Measurements from ENCODE around the gene AKR1C1.
"Not testable (repeated sequence)": the region's sequence is repeated elsewhere in the genome, so short reads cannot be mapped to it uniquely, and the experiment has no call there.

Gene AKR1C1

DNA sequence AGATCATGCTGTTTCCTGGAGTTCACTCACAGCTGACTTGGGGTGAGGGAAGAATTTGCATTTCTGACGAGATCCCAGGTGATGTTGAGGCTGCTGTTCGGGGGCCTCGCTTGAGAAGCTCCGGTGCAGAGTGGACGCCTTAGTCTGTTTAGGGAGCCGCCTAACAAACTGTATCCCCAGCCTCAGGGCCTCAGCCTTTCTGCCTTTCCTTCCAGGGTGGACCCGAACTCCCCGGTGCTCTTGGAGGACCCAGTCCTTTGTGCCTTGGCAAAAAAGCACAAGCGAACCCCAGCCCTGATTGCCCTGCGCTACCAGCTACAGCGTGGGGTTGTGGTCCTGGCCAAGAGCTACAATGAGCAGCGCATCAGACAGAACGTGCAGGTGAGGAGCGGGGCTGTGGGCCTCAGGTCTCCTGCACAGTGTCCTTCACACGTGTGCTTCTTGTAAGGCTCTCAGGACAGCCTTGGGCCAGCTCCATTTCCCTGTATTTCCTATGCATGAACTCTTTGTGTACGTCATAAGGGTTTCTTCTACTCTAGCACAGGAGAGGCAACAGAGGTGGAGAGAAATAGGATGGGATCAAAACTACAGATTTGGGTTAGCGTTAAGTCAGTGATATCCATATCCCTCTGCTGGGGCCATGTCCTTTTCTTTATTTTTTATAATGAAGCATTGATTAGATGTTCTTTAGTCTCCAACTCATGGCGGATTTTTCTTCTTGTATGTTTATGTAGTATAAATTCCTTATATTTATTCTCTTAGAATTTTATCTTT is 9.3 kb downstream of the AKR1C1 start:
- H3K23ac ChIP-seq (ENCODE audit: low read depth, low read length, poor library complexity); H3K4me2 ChIP-seq (ENCODE audit: insufficient read depth, low read length, poor library complexity, severe bottlenecking); DNase-seq (ENCODE audit: low spot score); H3K9me3 ChIP-seq (replicated peaks in 1 of 2; ENCODE audit: control insufficient read depth in 2 of 2, insufficient read depth in 1 of 2, low read depth in 1 of 2, low read length in 2 of 2); H2AFZ ChIP-seq (ENCODE audit: low read length); H2BK12ac ChIP-seq (ENCODE audit: low read length); H3K4me1 ChIP-seq (ENCODE audit: control insufficient read depth in 2 of 2, insufficient read depth in 1 of 2, low read depth in 1 of 2, low read length in 2 of 2); H3K14ac ChIP-seq (ENCODE audit: low read length); H2BK15ac ChIP-seq (ENCODE audit: low read length); H3K18ac ChIP-seq (ENCODE audit: low read length); H3K27me3 ChIP-seq (ENCODE audit: control insufficient read depth in 3 of 3, insufficient read depth in 3 of 3, low read depth in 1 of 3, low read length in 3 of 3); H3K4me3 ChIP-seq (ENCODE audit: low read length in 2 of 2); H2BK120ac ChIP-seq (ENCODE audit: low read depth, low read length); H4K8ac ChIP-seq (ENCODE audit: low read depth, low read length); H3K79me1 ChIP-seq (ENCODE audit: low read depth, low read length); H3K36me3 ChIP-seq (replicated peaks in 1 of 2; ENCODE audit: control insufficient read depth in 2 of 2, insufficient read depth in 2 of 2, low read length in 2 of 2); H2AK5ac ChIP-seq (ENCODE audit: low read depth, low read length); H3K27ac ChIP-seq (replicated peaks; ENCODE audit: low read length); H2BK5ac ChIP-seq (ENCODE audit: low read length); H3K9ac ChIP-seq (ENCODE audit: low read depth, low read length, poor library complexity); H4K91ac ChIP-seq (ENCODE audit: low read depth, low read length, poor library complexity); H3K4ac ChIP-seq (ENCODE audit: low read length): not testable (repeated sequence)
- no CpG with 5 or more reads among the region's 18 CpGs for WGBS, 2 donors (ENCODE audit: extremely low coverage in 2 of 2, insufficient read length in 2 of 2, insufficient replicate concordance in 1 of 2)

DNA sequence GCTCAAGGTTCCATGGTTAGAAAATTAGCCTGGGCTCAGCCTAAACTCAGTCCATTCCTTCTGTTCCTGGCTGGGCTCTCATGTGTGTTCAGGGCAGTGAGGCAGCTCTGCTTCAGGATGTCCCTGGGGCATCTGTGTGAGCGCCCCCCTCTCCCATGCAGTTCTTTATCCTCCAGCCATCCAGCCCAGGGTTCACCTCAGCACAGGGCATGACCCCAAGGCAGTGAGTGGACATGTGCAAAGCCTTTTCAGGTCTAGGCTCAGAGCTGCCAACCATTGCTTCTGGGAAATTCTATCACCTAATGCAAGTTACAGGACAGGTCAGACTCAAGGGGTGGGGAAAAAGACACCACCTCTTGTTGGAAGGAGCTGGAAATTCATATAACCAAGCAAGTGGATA is 10.1 kb downstream of the AKR1C1 start:
- not testable (repeated sequence) for H3K36me3 ChIP-seq (replicated peaks in 1 of 2; ENCODE audit: control insufficient read depth in 2 of 2, insufficient read depth in 2 of 2, low read length in 2 of 2); H3K23ac ChIP-seq (ENCODE audit: low read depth, low read length, poor library complexity); H3K9me3 ChIP-seq (replicated peaks in 1 of 2; ENCODE audit: control insufficient read depth in 2 of 2, insufficient read depth in 1 of 2, low read depth in 1 of 2, low read length in 2 of 2); H3K27ac ChIP-seq (replicated peaks; ENCODE audit: low read length); H3K27me3 ChIP-seq (ENCODE audit: control insufficient read depth in 3 of 3, insufficient read depth in 3 of 3, low read depth in 1 of 3, low read length in 3 of 3); H2BK5ac ChIP-seq (ENCODE audit: low read length); H2BK12ac ChIP-seq (ENCODE audit: low read length); H3K9ac ChIP-seq (ENCODE audit: low read depth, low read length, poor library complexity); H2AFZ ChIP-seq (ENCODE audit: low read length); H2BK15ac ChIP-seq (ENCODE audit: low read length); H2AK5ac ChIP-seq (ENCODE audit: low read depth, low read length); DNase-seq (ENCODE audit: low spot score); H2BK120ac ChIP-seq (ENCODE audit: low read depth, low read length); H3K4me1 ChIP-seq (ENCODE audit: control insufficient read depth in 2 of 2, insufficient read depth in 1 of 2, low read depth in 1 of 2, low read length in 2 of 2); H3K18ac ChIP-seq (ENCODE audit: low read length); H3K4me2 ChIP-seq (ENCODE audit: insufficient read depth, low read length, poor library complexity, severe bottlenecking); H3K14ac ChIP-seq (ENCODE audit: low read length); H4K91ac ChIP-seq (ENCODE audit: low read depth, low read length, poor library complexity); H3K79me1 ChIP-seq (ENCODE audit: low read depth, low read length); H3K4me3 ChIP-seq (ENCODE audit: low read length in 2 of 2); H4K8ac ChIP-seq (ENCODE audit: low read depth, low read length); H3K4ac ChIP-seq (ENCODE audit: low read length)
- no CpG with 5 or more reads among the region's 1 CpG for WGBS, 2 donors (ENCODE audit: extremely low coverage in 2 of 2, insufficient read length in 2 of 2, insufficient replicate concordance in 1 of 2)

DNA sequence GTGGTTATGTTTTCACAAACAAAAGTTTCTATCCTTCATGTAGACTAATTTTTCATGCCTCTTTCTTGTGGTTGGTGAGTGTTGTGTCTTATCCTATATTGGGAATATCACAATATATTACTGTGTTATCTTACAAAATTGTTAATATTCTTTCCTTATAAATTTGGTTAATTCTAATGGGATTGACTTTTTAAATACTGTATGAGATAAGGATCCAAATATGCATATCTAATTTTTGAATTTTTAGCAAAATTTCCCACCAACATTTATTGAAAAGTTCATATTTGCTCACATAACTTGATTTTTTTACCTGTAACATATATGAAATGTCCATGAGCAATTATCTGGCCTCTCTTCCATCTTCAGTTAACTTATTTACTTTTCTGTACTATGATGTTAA is 11.2 kb downstream of the AKR1C1 start:
- H3K18ac ChIP-seq (ENCODE audit: low read length); H3K14ac ChIP-seq (ENCODE audit: low read length); H4K91ac ChIP-seq (ENCODE audit: low read depth, low read length, poor library complexity): not testable (repeated sequence)

DNA sequence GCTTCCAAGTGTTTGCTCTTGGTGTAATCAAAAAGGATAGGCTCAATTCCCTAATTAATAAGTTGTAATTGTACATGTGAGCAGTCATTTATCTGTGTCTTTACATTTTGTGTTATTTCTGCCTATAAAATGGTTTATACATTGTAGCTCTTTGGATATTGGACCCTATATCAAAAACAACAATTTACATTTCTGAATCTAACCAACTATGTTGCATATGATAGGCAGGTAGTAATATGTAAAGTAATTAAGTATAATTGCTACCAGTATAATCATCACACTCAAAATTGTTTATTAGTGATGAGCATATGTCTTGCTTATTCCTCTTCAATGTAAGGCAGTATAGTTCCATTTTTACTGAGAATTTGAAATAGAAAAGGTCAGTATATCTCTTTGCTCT is 13.8 kb downstream of the AKR1C1 start:
- Histone ChIP-seq H3K18ac (ENCODE audit: low read length) (no peak overlapping the region), H3K4me3 (ENCODE audit: low read length in 2 of 2) (no peak overlapping the region), H3K23ac (ENCODE audit: low read depth, low read length, poor library complexity) (no peak overlapping the region), H2AK5ac (ENCODE audit: low read depth, low read length) (no peak overlapping the region), H3K36me3 (replicated peaks in 1 of 2; ENCODE audit: control insufficient read depth in 2 of 2, insufficient read depth in 2 of 2, low read length in 2 of 2) (no peaks in the 10 kb centered on the region), H3K4me2 (ENCODE audit: insufficient read depth, low read length, poor library complexity, severe bottlenecking) (no peak overlapping the region), H2BK12ac (ENCODE audit: low read length) (no peak overlapping the region), H3K27me3 (ENCODE audit: control insufficient read depth in 3 of 3, insufficient read depth in 3 of 3, low read depth in 1 of 3, low read length in 3 of 3) (no peaks in the 10 kb centered on the region), H2AFZ (ENCODE audit: low read length) (no peak overlapping the region), H3K27ac (replicated peaks; ENCODE audit: low read length) (no peak overlapping the region), H4K91ac (ENCODE audit: low read depth, low read length, poor library complexity) (no peak overlapping the region), H2BK5ac (ENCODE audit: low read length) (no peak overlapping the region), H3K14ac (ENCODE audit: low read length) (no peak overlapping the region), H3K79me1 (ENCODE audit: low read depth, low read length) (no peaks in the 10 kb centered on the region), H3K9ac (ENCODE audit: low read depth, low read length, poor library complexity) (no peak overlapping the region), H2BK120ac (ENCODE audit: low read depth, low read length) (no peak overlapping the region), H3K4ac (ENCODE audit: low read length) (no peak overlapping the region), H3K4me1 (ENCODE audit: control insufficient read depth in 2 of 2, insufficient read depth in 1 of 2, low read depth in 1 of 2, low read length in 2 of 2) (peaks cover 0 to 5% of the 10 kb centered on the region in 2 donors), H4K8ac (ENCODE audit: low read depth, low read length) (no peak overlapping the region), H2BK15ac (ENCODE audit: low read length) (no peak overlapping the region), H3K9me3 (replicated peaks in 1 of 2; ENCODE audit: control insufficient read depth in 2 of 2, insufficient read depth in 1 of 2, low read depth in 1 of 2, low read length in 2 of 2) (no peaks in the 10 kb centered on the region)
- DNase-seq (ENCODE audit: low spot score) = no peak

More for the DNA sequence above, 11.2 kb downstream of the AKR1C1 start:
- H3K79me1 ChIP-seq (ENCODE audit: low read depth, low read length); H3K27me3 ChIP-seq (ENCODE audit: control insufficient read depth in 3 of 3, insufficient read depth in 3 of 3, low read depth in 1 of 3, low read length in 3 of 3); H3K9me3 ChIP-seq (replicated peaks in 1 of 2; ENCODE audit: control insufficient read depth in 2 of 2, insufficient read depth in 1 of 2, low read depth in 1 of 2, low read length in 2 of 2); H3K23ac ChIP-seq (ENCODE audit: low read depth, low read length, poor library complexity); H2BK5ac ChIP-seq (ENCODE audit: low read length); H3K27ac ChIP-seq (replicated peaks; ENCODE audit: low read length); H2AK5ac ChIP-seq (ENCODE audit: low read depth, low read length); H2BK120ac ChIP-seq (ENCODE audit: low read depth, low read length); H4K8ac ChIP-seq (ENCODE audit: low read depth, low read length); H2AFZ ChIP-seq (ENCODE audit: low read length); H3K9ac ChIP-seq (ENCODE audit: low read depth, low read length, poor library complexity); H3K4me1 ChIP-seq (ENCODE audit: control insufficient read depth in 2 of 2, insufficient read depth in 1 of 2, low read depth in 1 of 2, low read length in 2 of 2); H2BK12ac ChIP-seq (ENCODE audit: low read length); H3K4me3 ChIP-seq (ENCODE audit: low read length in 2 of 2); H3K4me2 ChIP-seq (ENCODE audit: insufficient read depth, low read length, poor library complexity, severe bottlenecking); H3K36me3 ChIP-seq (replicated peaks in 1 of 2; ENCODE audit: control insufficient read depth in 2 of 2, insufficient read depth in 2 of 2, low read length in 2 of 2); DNase-seq (ENCODE audit: low spot score); H3K4ac ChIP-seq (ENCODE audit: low read length); H2BK15ac ChIP-seq (ENCODE audit: low read length): not testable (repeated sequence)

All from neuronal stem cell (in vitro differentiated cells).